Neuronal stem cell (in vitro differentiated cells): ENCODE data around the gene PIR.

Source experiments
- DNase-seq: peaks from one replicate; pipeline ENCODE4 v3.0.0-alpha.2; 2013; ENCODE audit warnings: low spot score
- H2AFZ ChIP-seq: one replicate; pipeline ENCODE4 v1.6.1; 2013; ENCODE audit warnings: mild to moderate bottlenecking, low read length, inconsistent platforms
- H2AK5ac ChIP-seq: 2 replicates; pipeline ENCODE4 v1.6.1; 2013; ENCODE audit warnings: low read depth, mild to moderate bottlenecking, inconsistent platforms, low read length, moderate library complexity, mixed read lengths
- H2BK120ac ChIP-seq: 2 replicates; pipeline ENCODE4 v1.6.1; 2013; ENCODE audit warnings: low read depth, mild to moderate bottlenecking, inconsistent platforms, low read length, moderate library complexity, mixed read lengths
- H2BK12ac ChIP-seq: one replicate; pipeline ENCODE4 v1.6.1; 2013; ENCODE audit warnings: low read length, inconsistent platforms
- H2BK15ac ChIP-seq: 2 replicates; pipeline ENCODE4 v1.6.1; 2013; ENCODE audit warnings: mild to moderate bottlenecking, low read length, inconsistent platforms, mixed read lengths
- H2BK5ac ChIP-seq: one replicate; pipeline ENCODE4 v1.6.1; 2013; ENCODE audit warnings: inconsistent platforms, mild to moderate bottlenecking, low read length, moderate library complexity
- H3K14ac ChIP-seq: one replicate; pipeline ENCODE4 v1.6.1; 2013; ENCODE audit warnings: low read length, inconsistent platforms
- H3K18ac ChIP-seq: 2 replicates; pipeline ENCODE4 v1.6.1; 2013; ENCODE audit warnings: low read length, inconsistent platforms
- H3K23ac ChIP-seq: 2 replicates; pipeline ENCODE4 v1.6.1; 2013; ENCODE audit warnings: low read depth, mild to moderate bottlenecking, mixed read lengths, low read length, inconsistent platforms; ENCODE audit not compliant: poor library complexity
- H3K27ac ChIP-seq: replicated peaks from 3 replicates; pipeline ENCODE4 v1.5.1; 2013; ENCODE audit warnings: low read length, inconsistent platforms
- H3K27me3 ChIP-seq, 3 experiments: 2 replicates each; pipeline ENCODE4 v1.6.1; 2013; ENCODE audit warnings: low read length in 3 of 3, mild to moderate bottlenecking in 2 of 3, inconsistent platforms in 1 of 3, low read depth in 1 of 3, mixed read lengths in 1 of 3, moderate library complexity in 1 of 3; ENCODE audit not compliant: control insufficient read depth in 3 of 3, insufficient read depth in 3 of 3
- H3K36me3 ChIP-seq, 2 donors: replicated peaks in 1 of 2; 2 replicates each; pipeline ENCODE4 v1.6.1; 2013; ENCODE audit warnings: low read length in 2 of 2; ENCODE audit not compliant: control insufficient read depth in 2 of 2, insufficient read depth in 2 of 2
- H3K4ac ChIP-seq: 2 replicates; pipeline ENCODE4 v1.6.1; 2013; ENCODE audit warnings: inconsistent platforms, mild to moderate bottlenecking, low read length, moderate library complexity
- H3K4me1 ChIP-seq, 2 donors: 1 replicate in 1 of 2; 2 replicates in 1 of 2; pipeline ENCODE4 v1.6.1; 2013; ENCODE audit warnings: low read length in 2 of 2, low read depth in 1 of 2; ENCODE audit not compliant: control insufficient read depth in 2 of 2, insufficient read depth in 1 of 2
- H3K4me2 ChIP-seq: one replicate; pipeline ENCODE4 v1.6.1; 2013; ENCODE audit warnings: mild to moderate bottlenecking, low read length, inconsistent platforms; ENCODE audit not compliant: insufficient read depth, poor library complexity, severe bottlenecking
- H3K4me3 ChIP-seq, 2 donors: 2 replicates each; pipeline ENCODE4 v1.5.1; 2013; ENCODE audit warnings: low read length in 2 of 2, mild to moderate bottlenecking in 2 of 2, inconsistent platforms in 1 of 2, moderate library complexity in 1 of 2
- H3K79me1 ChIP-seq: one replicate; pipeline ENCODE4 v1.6.1; 2013; ENCODE audit warnings: low read depth, mild to moderate bottlenecking, inconsistent platforms, low read length, moderate library complexity
- H3K9ac ChIP-seq: one replicate; pipeline ENCODE4 v1.6.1; 2013; ENCODE audit warnings: mild to moderate bottlenecking, low read depth, low read length, inconsistent platforms; ENCODE audit not compliant: poor library complexity
- H3K9me3 ChIP-seq, 2 donors: replicated peaks in 1 of 2; 2 replicates each; pipeline versions ENCODE3 to v1.6.1; 2013; ENCODE audit warnings: low read length in 2 of 2, mild to moderate bottlenecking in 2 of 2, inconsistent platforms in 1 of 2, low read depth in 1 of 2, mixed read lengths in 1 of 2, moderate library complexity in 1 of 2; ENCODE audit not compliant: control insufficient read depth in 2 of 2, insufficient read depth in 1 of 2
- H4K8ac ChIP-seq: one replicate; pipeline ENCODE4 v1.6.1; 2013; ENCODE audit warnings: low read depth, mild to moderate bottlenecking, inconsistent platforms, low read length, moderate library complexity
- H4K91ac ChIP-seq: one replicate; pipeline ENCODE4 v1.6.1; 2013; ENCODE audit warnings: low read length, low read depth, mild to moderate bottlenecking, inconsistent platforms; ENCODE audit not compliant: poor library complexity
- WGBS, 2 donors: extraction: QIAGEN DNeasy Blood & Tissue Kit; methylation state at CpG; one replicate each; pipeline ENCODE4 v1.1.7; 2013; ENCODE audit warnings: missing lambda C conversion rate in 2 of 2, mixed read lengths in 1 of 2; ENCODE audit not compliant: insufficient read length in 2 of 2, insufficient replicate concordance in 1 of 2; ENCODE audit errors: extremely low coverage in 2 of 2; 5-methylcytosine and 5-hydroxymethylcytosine counted together

Gene PIR

GRCh38 chrX:15410947-15411346 is 82.2 kb downstream of the PIR start:
- peaks cover 0 to 5% of the 10 kb centered on the region in 2 donors for H3K36me3 ChIP-seq
- no peak overlapping the region for H2AFZ ChIP-seq
- H2AK5ac ChIP-seq: no peak overlapping the region
- H3K79me1 ChIP-seq: no peaks in the 10 kb centered on the region
- no peak overlapping the region for H3K27ac ChIP-seq
- H2BK12ac ChIP-seq: no peak overlapping the region
- H3K23ac ChIP-seq: no peak overlapping the region
- WGBS, 2 donors: no CpG with 5 or more reads among the region's 2 CpGs
- H3K9me3 ChIP-seq: no peaks in the 10 kb centered on the region
- H3K4me2 ChIP-seq: no peak overlapping the region
- H3K9ac ChIP-seq: no peak overlapping the region
- H3K27me3 ChIP-seq: no peaks in the 10 kb centered on the region
- no peak overlapping the region for H4K91ac ChIP-seq
- H4K8ac ChIP-seq: no peak overlapping the region
- H2BK15ac ChIP-seq: no peak overlapping the region
- DNase-seq: no peak
- H2BK5ac ChIP-seq: no peak overlapping the region
- no peak overlapping the region for H3K4ac ChIP-seq
- no peak overlapping the region for H3K14ac ChIP-seq
- no peak overlapping the region for H2BK120ac ChIP-seq
- H3K4me3 ChIP-seq: no peak overlapping the region
- H3K4me1 ChIP-seq: peaks cover 5 to 20% of the 10 kb centered on the region in 2 donors
- no peak overlapping the region for H3K18ac ChIP-seq

GRCh38 chrX:15410430-15410829 is 82.7 kb downstream of the PIR start:
- peaks cover 0 to 5% of the 10 kb centered on the region in 2 donors for H3K36me3 ChIP-seq
- H2BK15ac ChIP-seq: no peak overlapping the region
- no peaks in the 10 kb centered on the region for H3K9me3 ChIP-seq
- H2AK5ac ChIP-seq: no peak overlapping the region
- H3K79me1 ChIP-seq: no peaks in the 10 kb centered on the region
- no peak for DNase-seq
- no peak overlapping the region for H2BK120ac ChIP-seq
- H3K4ac ChIP-seq: no peak overlapping the region
- H3K23ac ChIP-seq: no peak overlapping the region
- no peak overlapping the region for H2BK12ac ChIP-seq
- H3K27ac ChIP-seq: no peak overlapping the region
- H2AFZ ChIP-seq: no peak overlapping the region
- peaks cover 5 to 20% of the 10 kb centered on the region in 2 donors for H3K4me1 ChIP-seq
- no peak overlapping the region for H3K18ac ChIP-seq
- no peak overlapping the region for H3K4me2 ChIP-seq
- no peak overlapping the region for H3K9ac ChIP-seq
- no peak overlapping the region for H3K4me3 ChIP-seq
- no peak overlapping the region for H2BK5ac ChIP-seq
- no peaks in the 10 kb centered on the region for H3K27me3 ChIP-seq
- H3K14ac ChIP-seq: no peak overlapping the region
- H4K8ac ChIP-seq: no peak overlapping the region
- no peak overlapping the region for H4K91ac ChIP-seq

- H3K23ac ChIP-seq: no peak overlapping the region
- no peak overlapping the region for H4K91ac ChIP-seq
- WGBS, 2 donors: no CpG with 5 or more reads among the region's 3 CpGs
- H3K79me1 ChIP-seq: no peaks in the 10 kb centered on the region
- H3K4me1 ChIP-seq: peaks cover under 1 to 2% of the 10 kb centered on the region in 2 donors
- H2BK5ac ChIP-seq: no peak overlapping the region
- H2BK12ac ChIP-seq: no peak overlapping the region
- no peak overlapping the region for H3K14ac ChIP-seq
- H2AFZ ChIP-seq: no peak overlapping the region
- no peak overlapping the region for H2BK120ac ChIP-seq
- no peak overlapping the region for H3K27ac ChIP-seq
- H3K36me3 ChIP-seq: peaks cover 0 to 5% of the 10 kb centered on the region in 2 donors
- H3K4ac ChIP-seq: no peak overlapping the region
- H2BK15ac ChIP-seq: no peak overlapping the region
- no peaks in the 10 kb centered on the region for H3K27me3 ChIP-seq
- no peak overlapping the region for H3K4me3 ChIP-seq
- no peaks in the 10 kb centered on the region for H3K9me3 ChIP-seq
- no peak overlapping the region for H3K9ac ChIP-seq
- H3K18ac ChIP-seq: no peak overlapping the region
- no peak overlapping the region for H2AK5ac ChIP-seq
- no peak overlapping the region for H3K4me2 ChIP-seq
- no peak overlapping the region for H4K8ac ChIP-seq
- DNase-seq: no peak
Measured at GRCh38 chrX:15405846-15406245, 87.3 kb downstream of the PIR start.

- Histone ChIP-seq H4K91ac (no peak overlapping the region), H3K27ac (no peak overlapping the region), H4K8ac (no peak overlapping the region), H2AFZ (no peak overlapping the region), H3K18ac (no peak overlapping the region), H3K23ac (no peak overlapping the region), H3K4me2 (no peak overlapping the region), H3K9ac (no peak overlapping the region), H3K4me3 (no peak overlapping the region), H2BK5ac (no peak overlapping the region), H2AK5ac (no peak overlapping the region), H3K4me1 (peaks cover 0 to 2% of the 10 kb centered on the region in 2 donors), H3K4ac (no peak overlapping the region), H3K79me1 (no peaks in the 10 kb centered on the region), H3K9me3 (no peaks in the 10 kb centered on the region), H3K36me3 (peaks cover 0 to 5% of the 10 kb centered on the region in 2 donors), H2BK15ac (no peak overlapping the region), H3K14ac (no peak overlapping the region), H3K27me3 (no peaks in the 10 kb centered on the region), H2BK120ac (no peak overlapping the region), H2BK12ac (no peak overlapping the region)
- WGBS, 2 donors: no CpG with 5 or more reads among the region's 7 CpGs
- no peak for DNase-seq
Measured at GRCh38 chrX:15404401-15405096, 88.6 kb downstream of the PIR start.
